ENCODE measurements around the gene KCNIP3.
"Not testable (repeated sequence)": the region's sequence is repeated elsewhere in the genome, so short reads cannot be mapped to it uniquely, and the experiment has no call there.

The KCNIP3 gene

DNA sequence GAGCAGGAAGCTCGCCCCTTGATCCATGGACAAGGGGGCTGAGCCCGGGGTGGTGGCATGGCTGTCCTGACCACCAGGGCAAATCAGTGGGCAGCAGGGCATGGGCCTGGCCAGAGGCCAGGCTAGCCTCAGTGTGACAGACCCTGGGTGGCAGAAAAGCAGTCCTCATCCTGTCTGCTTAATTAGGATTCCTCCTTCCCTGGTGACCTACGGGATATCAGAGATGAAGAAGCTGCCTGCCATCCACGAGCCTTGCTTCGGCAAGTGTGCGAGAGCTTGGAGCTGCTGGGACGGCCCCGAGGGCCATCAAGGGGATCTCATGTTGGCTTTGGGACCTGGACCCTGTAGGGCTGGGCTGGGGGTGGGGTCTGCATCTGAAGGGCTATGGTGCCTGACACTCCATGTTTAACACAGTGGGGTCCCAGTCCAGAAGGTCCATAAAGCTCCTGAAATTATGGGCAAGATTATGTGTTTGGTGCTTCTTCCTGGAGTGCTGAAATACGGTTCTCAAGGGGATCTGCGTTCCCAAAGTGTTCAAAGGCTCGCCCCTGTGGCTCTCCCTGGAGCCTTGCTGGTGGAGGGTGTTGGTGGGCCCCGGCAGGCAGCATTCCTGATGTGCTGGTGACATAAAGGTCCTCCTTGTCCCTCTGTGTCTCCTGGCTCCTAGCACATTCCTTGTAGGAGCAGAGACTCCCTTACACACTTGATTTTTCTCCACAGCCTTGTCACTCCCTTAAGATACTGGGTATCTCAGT lies 52.6 kb downstream of the KCNIP3 start:
- DNase-seq: no peak

DNA sequence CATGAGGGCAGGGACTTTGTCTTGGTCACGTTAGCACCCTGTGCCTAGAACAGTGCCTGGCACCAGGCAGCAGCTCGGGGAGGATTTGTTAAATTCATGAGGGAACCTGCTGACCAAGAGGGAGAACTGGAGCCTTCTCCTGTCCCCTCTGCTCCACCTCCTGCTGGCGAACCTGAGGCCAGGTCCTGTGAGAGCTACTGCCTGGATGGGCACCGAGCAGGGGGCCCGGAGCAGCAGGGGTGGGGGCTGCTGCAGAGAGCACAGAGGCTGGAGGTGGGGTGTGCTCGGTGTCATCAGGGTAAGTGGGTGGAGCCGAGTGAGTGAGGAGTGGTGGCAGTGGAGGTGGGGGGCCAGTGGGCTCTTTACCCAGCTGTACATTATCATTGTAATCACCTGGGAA lies 53.2 kb downstream of the KCNIP3 start:
- DNase-seq: no peak

DNA sequence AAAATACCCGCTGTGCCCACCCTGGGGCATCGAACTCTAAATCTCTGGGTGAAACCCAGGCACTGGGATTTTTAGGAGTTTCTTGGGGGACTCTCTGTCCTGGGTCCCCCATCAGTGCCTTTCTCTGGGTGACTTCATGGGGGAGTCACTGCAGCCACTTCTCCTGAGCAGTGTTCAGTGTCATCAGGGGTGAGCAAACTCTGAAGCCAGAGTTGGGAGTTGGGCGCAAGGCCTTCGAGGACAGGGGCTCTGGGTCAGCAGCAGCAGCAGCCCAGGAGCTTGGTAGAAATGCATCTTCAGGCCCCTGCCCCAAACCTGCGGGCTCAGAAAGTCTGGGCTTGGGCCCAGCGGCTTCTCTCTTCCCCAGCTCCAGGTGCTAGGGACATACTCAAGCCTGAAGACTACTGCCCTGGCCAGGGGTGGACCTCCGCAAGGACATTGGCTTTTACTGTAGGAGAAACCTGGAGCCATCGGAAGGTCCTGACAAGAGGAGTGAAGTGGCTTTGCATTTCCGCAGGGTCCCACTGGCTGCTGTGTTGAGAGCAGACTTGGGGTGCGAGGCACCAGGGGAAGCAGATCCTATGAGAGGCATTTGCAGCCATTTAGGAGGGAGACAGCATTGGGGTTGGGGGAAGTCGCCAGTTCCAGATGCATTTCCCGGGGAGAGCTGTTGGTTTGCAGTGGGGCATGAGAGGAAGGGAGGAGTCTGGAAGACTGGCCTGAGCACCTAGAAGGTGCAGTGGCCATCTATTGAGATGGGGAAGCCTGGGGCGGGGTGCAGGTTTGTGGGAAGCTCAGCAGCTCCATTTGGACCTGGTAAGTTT lies 53.8 kb downstream of the KCNIP3 start:
- no peak for DNase-seq

DNA sequence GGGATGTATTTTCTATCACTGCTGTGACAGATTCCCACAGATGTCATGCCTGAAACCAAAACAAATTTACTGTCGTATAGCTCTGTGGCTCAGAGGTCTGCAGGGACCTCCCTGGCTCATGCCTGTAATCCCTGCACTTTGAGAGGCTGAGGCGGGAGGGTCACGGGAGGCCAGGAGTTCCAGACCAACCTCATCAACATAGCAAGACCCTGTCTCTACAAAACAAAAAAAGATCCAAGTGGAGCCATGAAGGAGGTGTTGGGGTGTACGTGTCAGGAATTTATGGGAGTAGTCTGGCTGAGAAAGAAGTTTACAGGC lies 54.4 kb downstream of the KCNIP3 start:
- no peak for DNase-seq

DNA sequence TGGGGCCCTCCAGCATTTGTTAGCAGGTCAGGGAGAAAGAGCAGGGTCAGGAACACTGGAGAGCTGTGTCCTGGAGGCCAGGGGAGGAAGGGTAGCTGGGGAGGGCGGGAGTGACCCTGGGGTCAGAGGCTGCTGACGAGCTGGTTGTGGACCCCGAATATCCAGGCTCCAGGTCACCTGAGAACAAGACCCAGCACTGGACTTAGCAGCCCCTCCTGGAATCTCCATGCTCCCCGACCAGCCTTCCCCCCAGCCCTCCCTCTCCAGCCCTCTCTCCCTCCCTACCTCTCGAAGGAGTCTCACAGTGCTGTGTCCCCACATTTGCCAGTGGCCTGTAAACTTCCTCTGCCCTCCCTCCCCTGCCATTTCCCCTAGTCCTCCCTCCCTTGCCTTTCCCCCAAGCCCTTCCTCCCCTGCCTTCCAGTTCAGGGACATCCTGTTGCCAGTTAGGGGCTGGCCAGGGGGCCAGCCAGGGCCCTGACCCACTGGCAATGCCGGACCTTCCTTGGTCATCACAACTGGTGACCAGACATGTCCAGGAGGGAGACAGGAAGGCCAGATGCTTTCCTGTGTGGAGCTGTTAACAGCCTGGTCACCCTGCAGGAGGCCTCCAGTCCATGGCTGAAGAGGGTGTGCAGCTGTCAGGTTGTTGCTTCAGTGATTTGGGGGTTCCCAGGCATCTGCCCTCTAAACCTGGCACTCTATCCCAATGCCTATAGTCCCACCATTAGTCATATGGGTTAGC lies 55.3 kb downstream of the KCNIP3 start:
- DNase-seq: no peak

DNA sequence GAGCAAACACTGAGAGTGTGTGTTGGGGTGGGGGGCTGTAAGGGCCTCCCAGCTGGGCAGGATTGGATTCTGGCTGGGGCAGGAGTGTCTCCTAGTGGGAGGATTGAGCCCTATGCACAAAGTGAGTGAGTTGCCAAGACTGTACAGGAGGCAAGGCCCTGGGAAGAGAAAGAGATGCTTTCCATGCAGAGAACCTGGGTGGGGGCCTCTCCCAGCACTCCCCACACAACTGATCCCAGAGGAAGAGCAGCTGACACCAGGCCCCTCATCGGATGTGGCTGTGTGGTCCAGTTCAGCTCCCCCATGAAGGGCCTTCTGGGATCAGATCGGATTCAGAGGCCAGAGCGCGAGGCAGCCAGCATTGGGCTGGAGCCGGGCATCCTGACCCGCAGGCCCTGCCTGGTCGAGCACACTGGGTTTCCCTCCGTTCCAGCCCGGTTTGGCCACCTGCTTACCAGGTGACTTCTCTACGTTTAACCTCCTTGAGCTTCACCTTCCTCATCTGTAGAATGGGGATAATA lies 56.0 kb downstream of the KCNIP3 start:
- DNase-seq: no peak

DNA sequence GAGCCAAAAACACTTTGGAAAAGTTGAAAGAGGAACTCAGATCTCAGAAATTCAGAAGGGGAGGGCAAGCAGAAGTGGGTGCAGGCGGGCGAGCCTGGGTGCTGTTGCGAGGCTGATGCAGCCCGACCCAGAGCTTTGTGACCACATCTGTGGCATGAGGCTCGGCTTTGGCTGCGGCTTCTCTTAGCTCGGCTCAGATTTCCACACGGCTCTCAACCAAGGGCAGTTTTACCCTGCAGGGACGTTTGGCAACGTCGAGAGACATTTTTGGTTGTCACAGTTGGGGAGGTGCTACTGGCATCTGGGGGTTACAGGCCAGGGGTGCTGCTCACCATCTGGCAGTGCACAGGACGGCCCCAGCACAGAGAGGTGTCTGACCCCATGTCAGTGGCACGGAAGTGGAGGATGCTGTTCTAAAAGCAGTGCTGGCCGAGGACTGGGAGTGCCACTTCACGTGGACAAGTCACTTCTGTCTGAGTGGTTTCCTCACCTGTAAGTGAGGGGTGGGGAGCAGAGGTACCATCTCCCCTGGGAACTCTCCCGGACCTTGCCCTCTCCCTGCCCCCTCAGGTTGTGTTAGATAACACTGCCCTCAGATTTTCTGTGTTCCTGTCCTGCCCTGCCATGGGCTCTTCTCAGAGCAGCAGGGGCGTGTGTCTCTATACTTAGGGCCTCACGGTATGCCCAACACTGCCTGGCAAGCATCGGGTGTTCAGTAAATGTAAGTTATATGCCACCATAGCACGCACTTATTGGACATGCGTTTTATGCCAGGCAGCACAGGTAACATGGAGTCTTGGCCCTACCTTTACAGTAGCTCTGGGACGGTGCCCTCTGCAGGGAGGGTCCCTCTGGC lies 56.7 kb downstream of the KCNIP3 start:
- DNase-seq: no peak

DNA sequence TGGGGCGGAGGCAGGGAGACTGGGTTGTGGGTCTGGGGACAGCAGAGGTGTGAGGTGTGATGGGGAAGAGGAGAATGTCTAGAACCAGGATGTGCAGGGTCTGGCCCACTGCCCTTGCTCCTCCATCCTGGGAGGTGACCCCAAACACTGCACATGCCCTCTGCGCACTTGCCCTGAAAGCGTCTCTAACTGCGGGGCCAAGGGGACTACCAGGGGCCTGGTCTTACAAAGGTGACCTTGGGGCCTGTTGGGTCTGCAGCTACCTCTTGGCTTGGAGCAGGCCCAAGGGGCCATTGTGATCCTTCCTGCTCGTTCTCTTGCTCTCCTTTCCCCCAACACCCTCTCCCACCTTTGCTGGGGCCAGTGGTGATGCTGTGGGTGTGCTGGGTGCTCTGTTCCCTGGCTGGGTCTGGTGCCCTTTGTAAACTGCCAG lies 57.3 kb downstream of the KCNIP3 start:
- DNase-seq: no peak

DNA sequence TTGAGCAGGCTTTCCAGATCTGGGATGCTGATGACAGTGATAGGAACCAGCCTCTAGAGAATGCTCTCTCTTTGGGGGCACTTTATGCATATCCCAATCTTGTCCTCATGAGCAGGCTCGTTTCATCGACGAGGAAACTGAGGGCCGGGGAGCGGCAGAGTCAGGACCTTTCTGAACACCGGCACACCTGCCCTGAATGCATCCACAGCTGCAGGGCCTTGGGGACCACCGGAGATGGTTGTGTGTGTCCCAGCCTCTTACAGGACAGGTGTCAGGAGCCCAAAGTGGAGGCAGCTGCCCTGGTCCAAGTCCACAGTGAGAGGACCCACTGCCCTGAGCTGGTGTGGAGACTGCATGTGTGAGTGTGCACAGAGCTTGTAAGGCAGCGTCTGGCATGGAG lies 57.8 kb downstream of the KCNIP3 start:
- no peak for DNase-seq

DNA sequence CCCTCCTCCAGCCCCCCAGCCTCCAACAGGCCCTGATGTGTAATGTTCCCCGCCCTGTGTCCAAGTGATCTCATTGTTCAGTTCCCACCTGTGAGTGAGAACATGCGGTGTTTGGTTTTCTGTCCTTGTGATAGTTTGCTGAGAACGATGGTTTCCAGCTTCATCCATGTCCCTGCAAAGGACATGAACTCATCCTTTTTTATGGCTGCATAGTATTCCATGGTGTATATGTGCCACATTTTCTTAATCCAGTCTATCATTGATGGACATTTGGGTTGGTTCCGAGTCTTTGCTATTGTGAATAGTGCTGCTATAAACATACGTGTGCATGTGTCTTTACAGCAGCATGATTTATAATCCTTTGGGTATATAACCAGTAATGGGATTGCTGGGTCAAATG lies 58.3 kb downstream of the KCNIP3 start:
- DNase-seq: not testable (repeated sequence)

DNA sequence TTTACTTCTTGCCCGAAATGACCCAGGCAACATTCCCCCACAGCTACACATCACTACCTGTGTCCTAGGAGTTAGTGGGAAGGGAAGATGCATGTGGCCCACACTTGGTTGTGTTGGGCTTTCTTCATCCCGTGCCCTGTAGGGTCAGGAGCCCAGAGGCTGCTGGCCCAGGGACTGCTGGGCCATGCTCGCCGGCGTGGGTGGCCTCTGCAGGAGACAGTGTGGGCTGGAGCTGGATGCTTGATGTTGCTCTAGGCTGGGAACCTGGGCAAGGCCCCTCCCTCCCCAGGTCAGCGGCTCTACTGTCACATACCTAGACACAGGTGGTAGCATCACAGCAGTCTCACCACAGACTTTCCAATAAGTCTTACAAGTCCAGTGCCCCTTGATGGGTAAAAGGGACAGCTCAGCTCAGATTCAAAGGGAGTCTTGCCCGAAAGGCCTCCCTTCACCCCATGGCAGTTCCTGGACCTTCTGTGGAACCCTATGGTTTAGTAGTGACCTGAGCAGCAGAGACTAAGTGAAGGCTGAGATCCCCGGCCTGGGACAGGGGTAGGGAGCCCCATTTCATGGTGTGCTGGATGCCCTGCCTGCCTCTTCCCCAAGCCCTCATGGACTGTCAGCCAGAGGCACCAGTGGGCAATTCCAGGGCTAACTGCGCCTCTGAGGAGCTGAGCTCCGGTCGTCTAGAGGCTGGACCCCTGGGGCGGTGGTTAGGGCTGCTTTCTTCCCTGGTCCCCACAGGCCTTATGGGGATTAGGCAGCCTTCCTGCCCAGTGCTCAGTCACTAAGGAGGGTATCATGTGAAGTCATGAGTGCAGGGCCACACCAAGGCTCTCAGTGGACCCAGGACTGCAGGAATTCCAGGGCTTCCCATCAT lies 59.9 kb downstream of the KCNIP3 start:
- DNase-seq: no peak

DNA sequence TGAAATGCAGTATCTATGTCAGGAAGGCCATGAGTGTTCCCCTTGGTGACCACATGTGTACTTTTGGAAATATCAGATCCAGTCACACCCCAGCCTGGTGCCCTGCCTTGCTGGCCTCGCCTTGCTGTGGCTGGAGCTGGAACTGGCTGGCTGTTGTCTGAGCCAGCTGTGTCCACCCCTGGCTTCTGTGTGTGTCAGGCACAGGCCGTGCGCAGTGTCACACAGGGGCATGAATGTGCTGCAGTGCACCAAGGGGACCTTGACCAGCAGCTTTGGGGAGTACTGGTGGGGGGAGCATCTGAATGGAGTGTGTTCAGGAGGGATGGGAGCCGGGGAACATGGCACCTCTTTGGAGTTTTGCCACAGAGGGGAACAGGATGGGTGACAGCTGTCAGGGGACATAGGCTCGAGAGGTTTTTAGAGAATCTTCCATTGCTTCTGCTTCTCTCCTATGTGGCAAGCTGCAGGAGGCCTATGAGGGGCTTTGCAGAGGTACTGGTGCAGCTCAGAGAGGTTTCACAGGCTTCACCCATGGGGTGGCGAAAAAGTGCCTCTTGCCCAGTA lies 60.7 kb downstream of the KCNIP3 start:
- DNase-seq: no peak

DNA sequence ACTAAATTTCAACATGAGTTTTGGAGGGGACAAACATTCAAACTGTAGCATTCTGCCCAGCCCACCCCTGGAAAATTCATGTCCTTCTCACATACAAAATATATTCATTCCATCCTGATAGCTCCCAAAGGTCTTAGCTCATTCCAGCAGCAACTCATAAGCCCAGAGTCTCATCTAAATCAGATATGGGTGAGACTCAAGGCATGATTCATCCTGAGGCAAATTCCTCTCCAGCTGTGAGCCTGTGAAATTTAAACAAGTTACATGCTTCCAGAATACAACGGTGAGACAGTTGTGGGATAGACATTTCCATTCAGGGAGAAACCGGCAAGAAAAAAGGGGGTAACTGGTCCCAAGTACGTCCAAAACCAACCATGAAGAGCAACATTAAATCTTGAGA lies 61.9 kb downstream of the KCNIP3 start:
- DNase-seq: no peak

DNA sequence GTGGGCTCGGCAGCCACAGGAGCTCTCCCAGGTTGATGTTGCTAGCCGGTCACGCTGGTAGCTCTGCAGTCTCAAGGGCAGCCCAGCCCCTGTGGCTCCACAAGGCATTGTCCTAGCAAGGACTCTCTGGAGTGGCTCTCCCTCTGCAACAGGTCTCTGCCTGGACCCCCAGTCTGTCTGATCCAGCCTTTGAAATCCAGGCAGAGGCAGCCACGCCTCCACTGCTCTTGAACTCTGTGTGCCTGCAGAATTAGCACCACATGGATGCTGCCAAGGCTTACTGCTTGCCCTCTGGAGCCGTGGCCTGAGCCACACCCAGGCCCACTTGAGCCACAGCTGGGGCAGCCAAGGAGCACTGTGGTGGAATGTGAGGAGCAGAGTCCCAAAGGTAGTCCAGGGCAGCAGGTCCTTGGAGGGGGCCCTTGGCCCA lies 62.4 kb downstream of the KCNIP3 start:
- DNase-seq: no peak

DNA sequence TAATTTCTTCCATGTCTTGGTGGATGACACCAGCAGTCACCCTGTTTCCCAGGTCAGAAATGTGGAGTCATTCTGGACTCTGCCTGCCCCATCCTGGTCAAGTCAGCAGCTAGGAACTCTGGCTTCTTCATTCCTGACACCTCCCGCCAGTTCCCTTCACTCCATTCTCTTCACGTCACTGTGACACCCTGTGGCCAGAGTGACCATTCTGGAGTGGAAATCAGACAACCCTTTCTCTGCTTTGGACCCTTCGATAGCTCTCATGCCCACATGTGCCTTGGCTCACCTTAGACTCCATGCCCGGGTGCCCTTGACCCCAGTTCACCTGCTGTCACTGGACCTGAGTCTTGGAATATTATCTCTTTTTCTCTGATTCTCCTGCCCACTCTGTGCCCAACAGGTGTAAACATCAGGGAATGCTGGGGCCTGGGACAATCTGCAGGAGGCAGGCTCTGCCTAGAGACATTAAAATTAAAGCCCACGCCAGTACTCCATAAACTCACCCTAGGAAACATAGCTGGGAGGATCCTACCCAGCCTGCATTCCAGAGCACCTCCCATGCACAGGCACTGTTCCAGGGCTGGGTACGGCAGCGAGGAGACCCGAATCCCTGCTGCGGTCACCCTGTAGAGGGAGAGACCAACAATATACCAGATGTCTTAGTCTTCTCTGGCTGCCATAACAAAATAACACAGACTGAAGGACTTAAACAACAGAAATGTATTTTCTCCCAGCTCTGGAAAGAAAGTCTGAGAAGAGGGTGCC lies 64.3 kb downstream of the KCNIP3 start:
- no peak for DNase-seq

DNA sequence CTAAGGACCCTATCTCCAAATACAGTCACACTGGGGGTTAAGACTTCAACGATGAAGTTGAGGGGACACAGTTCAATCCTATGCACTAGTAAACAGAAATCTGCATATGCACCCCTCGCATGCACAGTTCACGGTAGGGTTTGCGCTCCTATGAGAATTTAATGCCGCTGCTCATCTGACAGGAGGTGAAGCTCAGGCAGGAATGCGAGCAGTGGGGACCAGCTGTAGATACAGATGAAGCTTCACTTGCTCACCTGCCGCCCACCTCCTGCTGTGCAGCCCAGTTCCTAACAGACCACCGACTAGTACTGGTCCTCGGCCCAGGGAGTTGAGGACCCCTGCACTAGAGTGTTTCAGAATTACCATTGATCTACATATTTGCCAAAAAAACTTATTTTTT lies 65.3 kb downstream of the KCNIP3 start:
- DNase-seq: no peak

DNA sequence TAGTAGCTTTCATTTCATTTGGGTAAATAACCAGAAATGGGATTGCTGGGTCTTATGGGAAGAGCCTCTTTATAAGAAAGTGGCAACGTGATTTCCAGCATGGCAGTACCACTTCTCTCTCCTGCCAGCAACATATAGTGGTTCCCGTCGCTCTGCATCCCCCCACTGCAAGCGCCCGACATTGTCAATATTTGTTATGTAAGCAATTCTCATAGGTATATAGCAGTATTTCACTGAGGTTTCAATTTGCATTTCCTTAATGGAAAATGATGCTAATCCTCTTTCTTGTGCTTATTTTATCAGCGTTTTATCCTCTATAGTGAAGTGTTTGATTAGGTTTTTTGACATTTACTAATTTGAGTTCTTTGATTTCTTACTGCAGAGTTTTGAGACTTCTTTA lies 69.4 kb downstream of the KCNIP3 start:
- no peak for DNase-seq

DNA sequence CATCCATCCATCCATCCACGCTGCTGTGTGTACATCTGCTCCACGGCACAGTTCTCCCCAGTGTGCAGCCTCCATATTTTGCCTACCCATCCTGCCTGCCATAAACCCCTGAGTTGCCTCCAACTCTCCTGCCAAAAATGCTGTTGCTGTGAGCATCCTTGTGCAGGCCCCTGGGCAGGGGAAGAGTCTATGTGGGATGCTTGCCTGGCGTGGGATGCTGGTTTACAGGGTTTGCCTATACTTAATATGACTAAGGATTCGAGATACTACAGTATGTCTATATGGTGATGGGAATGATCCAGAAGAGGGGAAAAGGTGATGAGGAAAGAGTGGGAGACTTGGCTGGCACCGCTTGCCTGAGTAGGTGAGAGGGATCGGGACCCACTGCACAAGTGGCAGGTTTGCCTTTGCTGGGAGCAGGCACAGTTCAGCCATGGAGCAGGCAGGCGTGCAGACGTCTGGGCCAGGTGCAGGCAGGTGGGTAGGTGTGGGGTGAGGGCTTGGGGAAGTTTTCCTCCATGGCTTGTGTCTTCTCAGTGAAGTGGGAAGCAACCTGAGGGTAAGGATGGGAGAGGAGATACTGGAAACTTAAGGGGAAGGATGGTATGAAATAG lies 75.2 kb downstream of the KCNIP3 start:
- DNase-seq: no peak

DNA sequence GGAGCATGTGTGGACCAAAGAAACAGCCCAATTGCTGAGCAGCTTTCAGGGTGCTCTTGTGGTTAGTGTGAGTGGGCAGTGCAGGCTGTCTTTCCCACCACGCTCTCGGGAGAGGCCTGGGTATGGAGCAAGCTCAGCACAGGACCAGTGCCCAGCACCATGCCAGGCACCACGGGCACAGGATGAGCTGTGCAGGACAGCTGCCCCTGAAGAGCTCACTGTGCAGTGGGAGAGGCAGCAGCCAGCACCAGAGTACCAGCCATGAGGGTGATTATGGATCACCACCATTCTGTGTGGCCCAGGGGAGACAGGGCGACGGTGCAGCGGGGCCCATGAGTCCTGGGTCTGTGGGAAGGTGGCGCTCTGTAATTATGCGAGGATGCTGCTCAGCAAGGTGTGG lies 75.7 kb downstream of the KCNIP3 start:
- DNase-seq: no peak

DNA sequence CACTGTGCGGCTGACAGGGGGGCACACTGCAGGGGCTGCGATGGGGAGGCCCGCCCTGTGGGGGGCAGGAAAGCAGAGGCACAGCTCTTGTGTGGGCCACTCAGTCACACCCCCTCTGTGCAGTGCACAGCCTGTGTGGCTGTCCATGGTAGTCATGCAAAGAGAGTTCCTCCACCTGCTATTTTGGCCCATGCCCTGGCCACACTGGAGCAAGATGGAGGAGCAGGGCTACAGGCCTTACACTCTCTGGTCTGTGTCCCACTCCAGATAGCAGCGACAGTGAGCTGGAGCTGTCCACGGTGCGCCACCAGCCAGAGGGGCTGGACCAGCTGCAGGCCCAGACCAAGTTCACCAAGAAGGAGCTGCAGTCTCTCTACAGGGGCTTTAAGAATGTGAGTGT lies 76.9 kb downstream of the KCNIP3 start:
- no peak for DNase-seq
